Ovary (tissue), 3 donors: ENCODE measurements around the gene DISC1.

Experiments used
- EP300 ChIP-seq: sonication (generic); formaldehyde crosslinking; IDR thresholded peaks from one replicate; pipeline ENCODE4 v1.6.1; 2017; ENCODE audit warnings: antibody characterized with exemption
- POLR2A ChIP-seq: fragments of 450-650 bp; IDR thresholded peaks from one replicate; pipeline ENCODE4 v1.6.1; 2017; ENCODE audit warnings: antibody characterized with exemption, mild to moderate bottlenecking, moderate library complexity
- TF ChIP-seq, protein P1 (sequence below), 3 donors: fragments of 450-650 bp in 2 of 3; fragments of 200-600 bp in 1 of 3; IDR thresholded peaks; one replicate each; pipeline versions ENCODE4 v1.5.1 to v1.8.0; 2016 to 2022; ENCODE audit warnings: antibody characterized with exemption in 3 of 3, mild to moderate bottlenecking in 1 of 3
- donor health status: DM: no; HTN: no; CAD: no.

DNA sequence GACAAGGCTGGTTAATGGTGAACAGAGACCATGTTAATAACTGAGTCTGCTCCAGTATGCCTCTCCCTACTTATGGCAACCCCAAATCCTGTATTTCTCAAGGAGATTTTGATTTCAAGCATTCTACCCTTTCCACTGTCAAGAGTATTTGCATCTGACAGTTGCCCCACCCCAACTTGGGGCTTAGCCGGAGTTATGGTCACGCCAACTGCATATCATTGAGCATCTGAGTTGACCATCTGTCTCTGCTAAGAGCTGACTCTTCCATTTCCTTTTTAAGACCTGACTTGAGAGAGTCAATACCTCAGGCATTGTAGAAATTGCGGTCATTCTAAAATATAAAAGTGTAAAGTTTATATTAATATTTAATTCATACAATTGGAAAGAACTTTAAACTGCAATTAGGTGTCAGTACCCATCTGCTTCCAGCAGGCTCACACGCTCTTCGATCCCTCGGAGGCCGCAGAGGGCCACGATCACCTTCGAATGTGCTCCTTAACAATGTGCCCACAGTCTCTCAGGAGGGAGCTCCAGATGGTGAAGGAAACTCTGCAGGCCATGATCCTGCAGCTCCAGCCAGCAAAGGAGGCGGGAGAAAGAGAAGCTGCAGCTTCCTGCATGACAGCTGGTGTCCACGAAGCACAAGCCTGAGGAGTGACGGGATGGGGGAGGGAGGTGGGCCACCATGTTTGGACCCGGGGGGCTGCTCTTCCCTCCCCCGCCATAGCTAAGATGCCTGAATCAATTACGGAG lies 409.8 kb downstream of the DISC1 start:
- TF ChIP-seq, protein P1, sequence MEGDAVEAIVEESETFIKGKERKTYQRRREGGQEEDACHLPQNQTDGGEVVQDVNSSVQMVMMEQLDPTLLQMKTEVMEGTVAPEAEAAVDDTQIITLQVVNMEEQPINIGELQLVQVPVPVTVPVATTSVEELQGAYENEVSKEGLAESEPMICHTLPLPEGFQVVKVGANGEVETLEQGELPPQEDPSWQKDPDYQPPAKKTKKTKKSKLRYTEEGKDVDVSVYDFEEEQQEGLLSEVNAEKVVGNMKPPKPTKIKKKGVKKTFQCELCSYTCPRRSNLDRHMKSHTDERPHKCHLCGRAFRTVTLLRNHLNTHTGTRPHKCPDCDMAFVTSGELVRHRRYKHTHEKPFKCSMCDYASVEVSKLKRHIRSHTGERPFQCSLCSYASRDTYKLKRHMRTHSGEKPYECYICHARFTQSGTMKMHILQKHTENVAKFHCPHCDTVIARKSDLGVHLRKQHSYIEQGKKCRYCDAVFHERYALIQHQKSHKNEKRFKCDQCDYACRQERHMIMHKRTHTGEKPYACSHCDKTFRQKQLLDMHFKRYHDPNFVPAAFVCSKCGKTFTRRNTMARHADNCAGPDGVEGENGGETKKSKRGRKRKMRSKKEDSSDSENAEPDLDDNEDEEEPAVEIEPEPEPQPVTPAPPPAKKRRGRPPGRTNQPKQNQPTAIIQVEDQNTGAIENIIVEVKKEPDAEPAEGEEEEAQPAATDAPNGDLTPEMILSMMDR (IDR thresholded peaks at IDR 0.05) = no peak
- no peak for TF ChIP-seq POLR2A
- TF ChIP-seq EP300 = no peak
